ENCODE data around the gene TNS3.

TNS3 gene

GRCh38 chr7:47347346-47347745 is 234.6 kb downstream of the TNS3 start:
- no peak for DNase-seq (ENCODE audit: low spot score)

DNA sequence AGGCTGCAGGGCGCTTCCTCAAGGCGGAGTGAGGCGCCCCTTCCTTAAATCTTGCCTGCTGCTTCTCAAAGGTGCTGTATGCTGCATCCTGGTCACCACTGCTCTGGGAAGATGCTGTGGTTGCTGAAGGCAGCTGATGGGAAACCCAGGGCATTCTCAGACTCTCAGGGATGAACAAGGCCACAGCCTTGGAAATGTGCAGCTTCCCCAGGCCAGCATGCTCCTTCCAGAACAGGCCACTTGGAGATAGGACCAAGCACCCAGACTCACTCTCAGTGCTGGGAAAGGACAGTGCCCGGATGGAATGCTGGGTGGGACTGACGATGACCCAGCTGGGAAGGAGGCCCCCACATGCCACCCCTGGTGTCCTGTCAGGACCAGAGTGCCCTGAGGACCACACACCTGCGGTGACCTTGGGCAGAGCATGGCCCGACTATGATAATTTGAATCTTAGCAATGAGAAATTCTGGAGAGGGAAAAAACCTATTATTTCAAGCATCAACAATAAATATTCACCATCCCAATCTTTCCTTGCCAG is 235.5 kb downstream of the TNS3 start:
- no peak for DNase-seq (ENCODE audit: low spot score)

- no peak for DNase-seq (ENCODE audit: low spot score)
Measured at GRCh38 chr7:47345857-47346298, 236.0 kb downstream of the TNS3 start.

- DNase-seq (ENCODE audit: low spot score), result no peak
Measured at GRCh38 chr7:47344171-47344955, 237.5 kb downstream of the TNS3 start.

GRCh38 chr7:47343061-47343455 is 238.9 kb downstream of the TNS3 start:
- no peak for DNase-seq (ENCODE audit: low spot score)

DNA sequence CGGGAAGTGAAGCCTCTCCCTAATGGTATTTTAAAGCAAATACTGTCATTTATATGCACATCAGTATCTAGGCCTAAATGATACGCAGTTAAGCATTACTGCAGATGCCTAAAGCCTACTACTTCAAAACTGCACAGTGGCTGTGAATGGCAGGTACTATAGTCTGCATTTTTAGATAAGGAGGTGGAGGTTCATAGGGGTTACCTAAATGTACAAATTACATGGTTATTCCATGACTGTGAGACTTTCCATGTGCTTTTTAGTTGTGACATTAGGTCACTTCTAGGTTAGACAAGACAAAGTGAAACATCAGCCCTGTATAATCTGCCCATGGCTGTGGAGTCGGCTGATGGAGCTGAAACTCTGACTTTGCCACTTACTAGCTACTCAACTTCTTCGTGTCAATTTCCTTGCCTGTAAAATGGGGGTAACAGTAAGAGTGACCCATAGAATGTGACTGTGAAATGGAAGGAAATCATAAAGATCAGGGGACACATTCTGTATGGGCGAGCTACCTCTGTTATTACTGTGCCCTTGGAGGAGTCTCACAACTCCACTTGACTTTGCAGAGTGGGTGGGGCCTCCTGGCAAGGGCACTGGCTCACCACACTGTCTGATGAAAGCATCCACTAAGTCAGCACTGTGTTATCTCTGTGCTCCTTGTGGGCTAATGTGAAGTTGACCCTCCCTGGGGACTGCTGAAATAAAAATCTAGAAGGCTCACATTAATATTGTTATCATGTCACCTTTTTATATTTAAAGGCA is 239.4 kb downstream of the TNS3 start:
- DNase-seq (ENCODE audit: low spot score), result no peak

DNA sequence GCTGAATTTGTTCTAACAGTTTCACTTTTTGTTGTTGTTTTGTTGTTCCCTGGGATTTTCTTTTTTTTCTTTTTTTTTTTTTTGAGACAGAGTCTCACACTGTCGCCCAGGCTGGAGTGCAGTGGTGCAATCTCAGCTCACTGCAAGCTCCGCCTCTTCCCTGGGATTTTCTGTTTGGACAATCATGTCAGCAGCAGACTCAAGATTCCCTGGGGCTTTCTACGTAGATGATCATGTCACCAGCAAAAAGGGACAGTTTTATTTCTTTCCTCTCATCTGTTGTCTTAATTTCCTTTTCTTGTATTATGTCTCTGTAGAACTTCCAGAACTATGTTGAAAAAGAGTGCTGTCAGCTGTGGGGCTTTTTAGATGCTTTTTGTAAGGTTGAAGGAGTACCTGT is 241.4 kb downstream of the TNS3 start:
- no peak for DNase-seq (ENCODE audit: low spot score)

GRCh38 chr7:47338026-47338425 is 243.9 kb downstream of the TNS3 start:
- DNase-seq (ENCODE audit: low spot score), result no peak

DNA sequence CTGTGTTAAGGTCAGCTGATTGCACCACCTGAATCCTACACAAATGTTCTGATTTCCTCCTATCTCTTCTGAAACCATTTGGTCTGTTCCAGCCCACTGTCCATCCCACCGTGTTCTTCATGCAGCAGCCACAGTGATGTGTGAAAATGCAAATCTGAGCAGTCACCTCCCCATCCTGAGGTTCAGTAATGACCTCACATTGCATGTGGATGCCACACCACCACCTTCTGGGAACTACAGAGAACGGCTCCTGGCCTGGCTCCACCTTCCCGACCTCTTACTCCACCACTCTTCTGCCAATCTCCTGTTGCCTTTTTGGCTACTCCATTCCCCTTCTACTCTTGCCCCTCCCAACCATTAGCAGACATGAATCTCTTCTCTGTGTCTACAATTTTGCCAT is 244.4 kb downstream of the TNS3 start:
- peak; percentile 13 for DNase-seq (ENCODE audit: low spot score)

DNA sequence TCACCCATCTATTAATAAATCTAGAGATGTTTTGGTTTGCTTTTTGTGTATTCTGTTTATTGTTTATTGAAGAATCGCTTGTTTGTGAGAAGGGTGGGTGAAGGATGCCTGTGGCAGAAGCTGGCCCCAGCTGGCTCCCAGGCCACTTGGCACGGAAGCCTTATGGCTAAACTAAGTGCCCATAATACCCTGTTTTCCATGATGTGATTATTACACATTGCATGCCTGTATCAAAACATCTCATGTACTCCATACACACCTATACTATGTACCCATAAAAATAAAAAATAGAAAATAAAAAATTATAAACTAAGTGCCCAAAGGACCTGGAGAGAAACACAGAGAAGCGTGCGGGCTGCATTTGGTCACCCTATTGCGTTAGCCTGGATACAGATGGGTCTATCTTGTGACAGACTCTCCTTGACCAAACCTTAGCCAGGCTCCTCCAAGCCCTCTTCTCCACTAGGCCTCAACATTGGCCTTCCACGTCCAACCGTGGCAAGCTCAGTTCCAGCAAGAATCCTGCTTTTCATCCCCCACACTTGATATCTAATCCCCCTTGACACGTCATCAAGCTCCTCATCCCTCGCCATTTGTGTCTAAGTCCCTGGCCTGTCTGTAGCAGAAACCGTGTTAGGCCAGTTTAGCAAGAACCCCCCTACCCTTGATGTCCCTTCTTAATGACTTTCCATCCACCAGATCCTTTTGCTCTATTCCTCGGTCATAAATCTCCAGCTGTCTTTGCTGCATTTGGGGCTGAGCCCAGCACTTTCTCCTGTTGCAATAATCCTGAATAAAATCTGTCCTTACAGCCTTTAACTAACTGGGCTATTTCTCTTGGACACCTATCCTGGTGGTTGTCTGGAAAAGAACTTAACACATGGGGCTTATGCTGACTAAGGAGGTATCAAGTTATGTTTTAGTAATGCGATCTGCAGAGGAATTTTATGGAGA is 245.2 kb downstream of the TNS3 start:
- no peak for DNase-seq (ENCODE audit: low spot score)

GRCh38 chr7:47335557-47336471 is 246.1 kb downstream of the TNS3 start:
- DNase-seq (ENCODE audit: low spot score), result no peak

DNA sequence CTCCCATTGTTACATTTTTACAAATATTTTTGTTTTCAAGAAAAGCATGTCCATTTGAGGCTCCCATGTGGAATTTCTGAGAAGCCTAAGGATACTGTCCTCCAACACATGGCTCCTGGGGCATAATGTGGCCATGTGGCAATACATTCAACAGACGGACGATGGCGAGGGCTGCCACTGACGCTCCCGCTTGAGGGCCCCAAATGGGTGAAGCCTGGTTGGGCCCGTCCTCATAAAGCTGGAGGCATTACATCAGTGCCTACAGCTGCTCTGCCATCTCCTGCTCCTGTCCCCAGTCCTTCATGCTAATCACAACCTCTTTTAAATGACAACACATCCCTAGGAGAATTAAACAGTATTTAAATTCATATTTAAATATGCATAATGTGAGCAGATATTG is 246.8 kb downstream of the TNS3 start:
- no peak for DNase-seq (ENCODE audit: low spot score)

GRCh38 chr7:47333959-47334358 is 248.0 kb downstream of the TNS3 start:
- DNase-seq (ENCODE audit: low spot score), result no peak

DNA sequence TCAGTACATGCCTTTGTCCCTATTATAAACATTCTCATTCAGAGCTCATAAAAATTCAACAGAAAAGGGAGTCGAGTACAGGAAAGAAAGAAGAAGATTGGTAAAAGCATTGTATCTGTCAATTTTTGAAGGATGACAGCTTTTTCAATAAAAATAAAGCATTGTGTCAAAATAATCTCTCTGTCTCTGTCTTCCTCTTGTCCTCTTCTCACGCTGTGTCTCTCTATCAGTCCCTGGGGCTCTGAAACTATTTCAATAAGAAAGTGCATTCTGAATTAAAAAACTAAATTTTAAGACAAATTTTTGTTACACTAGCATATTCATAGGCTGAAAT is 248.4 kb downstream of the TNS3 start:
- DNase-seq (ENCODE audit: low spot score), result no peak

- no peak for DNase-seq (ENCODE audit: low spot score)
Measured at GRCh38 chr7:47332681-47333553, 249.0 kb downstream of the TNS3 start.

GRCh38 chr7:47332213-47332612 is 249.7 kb downstream of the TNS3 start:
- DNase-seq (ENCODE audit: low spot score), result no peak

- DNase-seq (ENCODE audit: low spot score), result no peak
Measured at GRCh38 chr7:47331179-47331565, 250.7 kb downstream of the TNS3 start.

DNA sequence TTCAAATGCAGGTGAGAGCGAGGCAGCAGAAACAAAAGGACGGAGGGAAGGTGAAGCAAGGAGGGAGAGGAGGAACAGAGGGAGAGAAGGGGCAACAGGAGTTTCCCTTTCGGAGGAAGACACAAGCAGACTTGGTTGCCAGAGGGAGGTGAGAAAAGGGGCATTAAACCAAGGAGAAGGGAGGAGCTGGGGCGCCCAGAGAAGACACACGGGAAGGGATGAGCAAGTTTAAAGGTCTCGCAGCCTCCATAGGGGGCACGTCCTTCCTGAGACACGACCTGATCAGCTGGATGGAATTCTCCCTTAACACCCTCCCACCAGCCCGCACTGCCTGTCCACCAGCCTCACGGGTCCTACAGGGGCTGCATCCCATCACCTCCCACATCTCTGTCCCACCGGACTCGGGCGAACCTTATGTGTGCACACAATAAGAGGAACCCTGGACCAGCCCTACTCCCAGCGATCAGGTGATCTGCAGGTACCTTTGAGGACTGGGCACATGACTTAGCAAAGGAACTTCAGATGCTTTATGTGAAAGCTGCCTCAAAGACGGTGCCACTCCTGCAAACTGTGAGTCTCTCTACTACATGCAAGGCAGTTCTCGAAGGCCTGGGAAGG is 251.2 kb downstream of the TNS3 start:
- DNase-seq (ENCODE audit: low spot score), result no peak

DNA sequence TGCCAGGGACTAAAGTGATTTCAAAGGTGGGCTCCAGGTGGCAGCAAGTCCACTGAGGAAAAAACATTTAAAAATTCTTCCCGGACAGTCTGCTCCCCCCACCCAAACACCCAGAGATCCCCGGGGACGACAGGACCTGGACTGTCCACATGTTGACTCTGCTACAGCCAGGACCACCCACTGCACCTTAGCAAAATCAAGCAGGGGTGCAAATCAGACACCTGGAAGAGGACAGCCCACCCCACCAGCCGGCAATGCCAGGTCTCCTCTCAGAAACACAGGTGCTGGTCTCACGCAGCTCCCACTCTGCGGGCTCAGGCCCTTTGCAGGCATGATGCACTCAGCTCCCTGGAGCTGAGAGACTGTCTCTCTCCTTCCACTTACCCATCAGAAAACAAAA is 251.9 kb downstream of the TNS3 start:
- no peak for DNase-seq (ENCODE audit: low spot score)

Measured in NAMALWA (cell line).